AG10803 (cell line): ENCODE data around the gene TAF3.

Source experiments
- DNase-seq: peaks from one replicate; pipeline ENCODE4 v3.0.0; 2010; ENCODE audit warnings: low read depth
- H3K4me3 ChIP-seq: 2 replicates; pipeline ENCODE4 v1.5.1; 2011; ENCODE audit warnings: mild to moderate bottlenecking, low read length, control low read depth
- TF ChIP-seq, protein P1 (sequence below): conservative IDR thresholded peaks from 2 replicates; pipeline ENCODE4 v1.5.1; 2011; ENCODE audit warnings: mild to moderate bottlenecking, low read length, control low read depth, inconsistent platforms

TAF3 gene

DNA sequence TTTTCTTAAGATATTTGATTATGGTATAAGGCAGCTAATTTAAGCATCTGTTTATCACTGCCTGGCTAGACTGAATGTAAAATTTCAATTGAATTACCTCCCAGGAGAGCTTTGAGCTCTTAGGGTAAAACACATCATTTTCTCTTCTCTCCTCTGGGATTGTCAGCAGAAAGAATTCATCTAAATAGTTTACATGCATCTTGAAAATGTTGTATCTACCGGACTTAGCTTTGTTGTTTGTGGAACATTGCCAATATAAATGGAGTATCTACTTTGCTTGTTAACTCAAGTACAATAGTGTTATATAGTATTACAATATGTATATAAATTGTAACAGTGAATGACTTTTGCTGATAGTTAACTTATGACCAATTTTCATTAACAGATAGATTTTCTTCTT lies 73.3 kb downstream of the TAF3 start:
- TF ChIP-seq, protein P1, sequence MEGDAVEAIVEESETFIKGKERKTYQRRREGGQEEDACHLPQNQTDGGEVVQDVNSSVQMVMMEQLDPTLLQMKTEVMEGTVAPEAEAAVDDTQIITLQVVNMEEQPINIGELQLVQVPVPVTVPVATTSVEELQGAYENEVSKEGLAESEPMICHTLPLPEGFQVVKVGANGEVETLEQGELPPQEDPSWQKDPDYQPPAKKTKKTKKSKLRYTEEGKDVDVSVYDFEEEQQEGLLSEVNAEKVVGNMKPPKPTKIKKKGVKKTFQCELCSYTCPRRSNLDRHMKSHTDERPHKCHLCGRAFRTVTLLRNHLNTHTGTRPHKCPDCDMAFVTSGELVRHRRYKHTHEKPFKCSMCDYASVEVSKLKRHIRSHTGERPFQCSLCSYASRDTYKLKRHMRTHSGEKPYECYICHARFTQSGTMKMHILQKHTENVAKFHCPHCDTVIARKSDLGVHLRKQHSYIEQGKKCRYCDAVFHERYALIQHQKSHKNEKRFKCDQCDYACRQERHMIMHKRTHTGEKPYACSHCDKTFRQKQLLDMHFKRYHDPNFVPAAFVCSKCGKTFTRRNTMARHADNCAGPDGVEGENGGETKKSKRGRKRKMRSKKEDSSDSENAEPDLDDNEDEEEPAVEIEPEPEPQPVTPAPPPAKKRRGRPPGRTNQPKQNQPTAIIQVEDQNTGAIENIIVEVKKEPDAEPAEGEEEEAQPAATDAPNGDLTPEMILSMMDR, result no peak
- DNase-seq, result no peak

GRCh38 chr10:7892146-7892545 lies 73.8 kb downstream of the TAF3 start:
- TF ChIP-seq, protein P1, result no peak
- DNase-seq, result no peak
- no peak overlapping the region for H3K4me3 ChIP-seq

More for the DNA sequence above, 73.3 kb downstream of the TAF3 start:
- H3K4me3 ChIP-seq, result no peak overlapping the region

- DNase-seq, result no peak
- H3K4me3 ChIP-seq, result no peak overlapping the region
- TF ChIP-seq, protein P1, result no peak
Observed at GRCh38 chr10:7895699-7896090, 77.4 kb downstream of the TAF3 start.

- TF ChIP-seq, protein P1, result no peak
- no peak for DNase-seq
- no peak overlapping the region for H3K4me3 ChIP-seq
Observed at GRCh38 chr10:7896297-7896696, 78.0 kb downstream of the TAF3 start.

- TF ChIP-seq, protein P1, result no peak
- H3K4me3 ChIP-seq, result no peak overlapping the region
- no peak for DNase-seq
Observed at GRCh38 chr10:7901256-7901655, 83.0 kb downstream of the TAF3 start.

DNA sequence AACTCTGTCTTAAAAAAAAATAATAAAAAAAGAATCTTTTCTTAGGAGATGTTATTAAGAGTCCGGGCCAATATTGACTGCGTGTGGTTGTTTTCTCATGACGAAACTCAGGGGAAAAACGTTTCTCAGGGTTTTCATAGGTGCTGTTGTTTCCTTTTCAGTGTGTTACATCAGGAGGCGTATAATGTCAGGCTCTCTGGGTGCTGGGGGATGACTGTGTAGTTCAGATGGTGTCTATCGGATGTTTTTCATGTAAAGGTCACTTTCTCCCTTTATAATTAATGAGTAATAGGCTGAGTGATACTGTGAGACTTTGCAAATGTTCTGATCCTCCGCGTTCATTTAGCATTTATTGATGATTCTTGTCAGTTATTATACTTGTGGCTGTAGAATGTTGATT lies 84.1 kb downstream of the TAF3 start:
- no peak overlapping the region for H3K4me3 ChIP-seq
- DNase-seq, result no peak
- TF ChIP-seq, protein P1, result no peak

GRCh38 chr10:7903851-7904250 lies 85.5 kb downstream of the TAF3 start:
- H3K4me3 ChIP-seq, result no peak overlapping the region
- TF ChIP-seq, protein P1, result no peak
- DNase-seq, result no peak
